Testis (tissue), 5 donors: ENCODE data around the gene CPT1C. TPM values are rescaled to one million over a fixed set of nuclear protein-coding genes. Genes with fewer than 3 reads are reported as not detected.

Experiments used
- DNase-seq: peaks from one replicate; pipeline ENCODE4 v3.0.0-alpha.2; 2019
- H3K27ac ChIP-seq, 2 donors: fragments of 200-600 bp; sonication (generic); one replicate each; pipeline ENCODE4 v1.5.1; 2019
- H3K27me3 ChIP-seq: fragments of 200-600 bp; sonication (generic); one replicate; pipeline ENCODE4 v1.5.1; 2019
- H3K36me3 ChIP-seq: fragments of 200-600 bp; sonication (generic); one replicate; pipeline ENCODE4 v1.5.1; 2017; ENCODE audit warnings: low read depth; ENCODE audit errors: missing control alignments
- H3K4me1 ChIP-seq: fragments of 200-600 bp; sonication (generic); one replicate; pipeline ENCODE4 v1.5.1; 2019
- H3K4me3 ChIP-seq, 2 donors: fragments of 200-600 bp; sonication (generic); one replicate each; pipeline ENCODE4 v1.5.1; 2017 to 2019
- H3K9me3 ChIP-seq: fragments of 200-600 bp; sonication (generic); one replicate; pipeline ENCODE4 v1.5.1; 2017
- CTCF ChIP-seq, 3 experiments: fragments of 450-650 bp in 2 of 3; fragments of 200-600 bp in 1 of 3; sonication (generic) in 1 of 3; IDR thresholded peaks; one replicate each; pipeline ENCODE4 v1.5.1; 2016 to 2019; ENCODE audit warnings: antibody characterized with exemption in 3 of 3, mild to moderate bottlenecking in 2 of 3, moderate library complexity in 1 of 3
- POLR2A ChIP-seq: fragments of 450-650 bp; IDR thresholded peaks from one replicate; pipeline ENCODE4 v1.6.1; 2017; ENCODE audit warnings: antibody characterized with exemption, mild to moderate bottlenecking, moderate library complexity
- WGBS, 2 donors: methylation state at CpG; one replicate each; pipeline ENCODE4 v1.1.5; 2018; 5-methylcytosine and 5-hydroxymethylcytosine counted together
- intact Hi-C: fragments of 100-400 bp; cut with DNase I; formaldehyde crosslinking; loops from one replicate; pipeline ENCODE4 v1.15.1; 2023; ENCODE audit warnings: low total_unique reads
- long read RNA-seq, 2 donors: transcript quantifications; one replicate each; lab custom pipeline, GENCODE V29; 2026
- polyA plus RNA-seq: library from polyadenylated mRNA; stranded (reverse); fragments of 350-450 nt; fragmentation: Illumina TruSeq; extraction: RNeasy Lipid Tissue Mini Kit (QIAGEN cat#74804); gene quantifications from one replicate; pipeline ENCODE4 v1.2.3, GENCODE V29; 2014; ENCODE audit warnings: low read depth, low replicate concordance; ENCODE audit not compliant: insufficient read depth
- total RNA-seq, 2 donors: library from RNA; depleted of rRNA; stranded (reverse); fragments of >200 nt; gene quantifications; one replicate each; pipeline ENCODE4 v1.2.3, GENCODE V29; 2016

CPT1C gene
- 1 to 10 TPM; 8.8 to 9.8 TPM for total RNA-seq
- 17.1 TPM for polyA plus RNA-seq
- long read RNA-seq, donor 1, partial matches to known transcripts = 0 of 5 reads
- long read RNA-seq, donor 1, other reads (novel, unspliced or antisense) = 0 of 5 reads
- long read RNA-seq, donor 2 = 0 reads

GRCh38 chr19:49690656-49691242 lies at the start of gene CPT1C:
TSS of gene CPT1C (plus strand) at chr19:49691116. CDS start at chr19:49692253, 1,137 bp downstream.
- Histone ChIP-seq H3K27me3 (no peaks in the 10 kb centered on the region), H3K36me3 (no peaks in the 10 kb centered on the region), H3K9me3 (no peaks in the 10 kb centered on the region), H3K4me1 (peaks cover 22% of the 10 kb centered on the region), H3K4me3 (peak within 1 kb of the TSS; percentile 47 to 56), H3K27ac (peak within 1 kb of the TSS; percentile 45 to 84)
- peak; percentile 82 for DNase-seq
- intact Hi-C loops = no loop called here
- no peak for TF ChIP-seq POLR2A
- no peak for TF ChIP-seq CTCF (IDR thresholded peaks at IDR 0.05)
- WGBS, 2 donors = 5 to 13% methylated on average over 31 to 38 of the region's 38 CpGs

- Histone ChIP-seq H3K36me3 (no peaks in the 10 kb centered on the region), H3K27me3 (no peaks in the 10 kb centered on the region), H3K4me3 (peak within 1 kb of the TSS; percentile 82 to 84), H3K4me1 (peaks cover 48% of the 10 kb centered on the region), H3K27ac (peak within 1 kb of the TSS; percentile 98 to 99), H3K9me3 (no peaks in the 10 kb centered on the region)
- peak; percentile 77 for TF ChIP-seq POLR2A
- no peak for TF ChIP-seq CTCF (IDR thresholded peaks at IDR 0.05)
- intact Hi-C loops = no loop called here
- peak; percentile 99 for DNase-seq
- WGBS, 2 donors = 0 to 1% methylated on average over 19 to 77 of the region's 87 CpGs
These were observed 49.0 kb upstream of the CPT1C start, which contains the start of gene SCAF1 for GRCh38 chr19:49641688-49642491. TSS of gene SCAF1 (plus strand) at chr19:49642209. CDS start at chr19:49645027, 2,818 bp downstream.

- Histone ChIP-seq H3K36me3 (no peaks in the 10 kb centered on the region), H3K27me3 (no peaks in the 10 kb centered on the region), H3K4me1 (peaks cover 48% of the 10 kb centered on the region), H3K27ac (peak overlapping the region; percentile 93 to 99), H3K9me3 (no peaks in the 10 kb centered on the region), H3K4me3 (peak overlapping the region; percentile 82 to 84)
- intact Hi-C loops = no loop called here
- TF ChIP-seq POLR2A = no peak
- no peak for TF ChIP-seq CTCF (IDR thresholded peaks at IDR 0.05)
- DNase-seq = no peak
- WGBS, 2 donors = 2 to 8% methylated on average over 3 to 5 of the region's 5 CpGs
These were observed 48.4 kb upstream of the CPT1C start for GRCh38 chr19:49642492-49643035.

- no peak for DNase-seq
- intact Hi-C loops = no loop called here
- TF ChIP-seq POLR2A (no peak), CTCF (IDR thresholded peaks at IDR 0.05) (no peak)
- WGBS, 2 donors = 72 to 79% methylated on average over 2 of the region's 2 CpGs
- Histone ChIP-seq H3K36me3 (no peaks in the 10 kb centered on the region), H3K27me3 (no peaks in the 10 kb centered on the region), H3K4me3 (no peak overlapping the region), H3K4me1 (peaks cover 39% of the 10 kb centered on the region), H3K27ac (peak overlapping the region in 1 of 2 donors; percentile 99), H3K9me3 (no peaks in the 10 kb centered on the region)
These were observed 47.5 kb upstream of the CPT1C start for GRCh38 chr19:49643466-49643865.
